ENCODE data around the gene KCNJ12. TPM values are rescaled to one million over a fixed set of nuclear protein-coding genes. Genes with fewer than 3 reads are reported as not detected.
"Not testable (repeated sequence)": the region's sequence is repeated elsewhere in the genome, so short reads cannot be mapped to it uniquely, and the experiment has no call there.

KCNJ12 gene
- polyA plus RNA-seq, 2 of the 4 experiments (the other 2 are of a cell fraction) = 0.34 to 0.44 TPM

- H3K4me2 ChIP-seq; ATAC-seq; DNase-seq (ENCODE audit: low read depth in 1 of 2, low spot score in 1 of 2); FAIRE-seq; H3K27ac ChIP-seq; H3K4me1 ChIP-seq; H3K9me3 ChIP-seq; H3K4me3 ChIP-seq; POLR2A ChIA-PET: not testable (repeated sequence)
- CTCF ChIA-PET = interaction anchor here (1.2 kb wide), 1 partner anchor 141 kb away, joined by 4 read pairs; no protein-coding TSS in a partner anchor
- 49% methylated on average over 11 of the region's 11 CpGs for WGBS (ENCODE audit: missing lambda C conversion rate)
Measured at GRCh38 chr17:21420503-21421090, 44.4 kb downstream of the KCNJ12 start.

GRCh38 chr17:21421421-21422310 is 45.5 kb downstream of the KCNJ12 start:
- H3K4me3 ChIP-seq; H3K4me2 ChIP-seq; DNase-seq (ENCODE audit: low read depth in 1 of 2, low spot score in 1 of 2); ATAC-seq; POLR2A ChIA-PET; H3K9me3 ChIP-seq; FAIRE-seq; H3K27ac ChIP-seq; H3K4me1 ChIP-seq: not testable (repeated sequence)
- WGBS (ENCODE audit: missing lambda C conversion rate) = 61% methylated on average over 15 of the region's 20 CpGs
- CTCF ChIA-PET = interaction anchor here (1.3 kb wide), 1 partner anchor 142 kb away, joined by 3 read pairs; no protein-coding TSS in a partner anchor

GRCh38 chr17:21422311-21423189 is 46.4 kb downstream of the KCNJ12 start:
- H3K27ac ChIP-seq; POLR2A ChIA-PET; H3K4me2 ChIP-seq; ATAC-seq; FAIRE-seq; H3K9me3 ChIP-seq; H3K4me1 ChIP-seq; DNase-seq (ENCODE audit: low read depth in 1 of 2, low spot score in 1 of 2); H3K4me3 ChIP-seq: not testable (repeated sequence)
- CTCF ChIA-PET = interaction anchor here (1.3 kb wide), 1 partner anchor 143 kb away, joined by 3 read pairs; no protein-coding TSS in a partner anchor
- WGBS (ENCODE audit: missing lambda C conversion rate) = 74% methylated on average over 10 of the region's 14 CpGs

GRCh38 chr17:21423190-21423493 is 47.0 kb downstream of the KCNJ12 start:
- DNase-seq (ENCODE audit: low read depth in 1 of 2, low spot score in 1 of 2); H3K4me2 ChIP-seq; H3K4me3 ChIP-seq; H3K27ac ChIP-seq; H3K4me1 ChIP-seq; FAIRE-seq; POLR2A ChIA-PET; ATAC-seq; CTCF ChIA-PET; H3K9me3 ChIP-seq: not testable (repeated sequence)
- WGBS (ENCODE audit: missing lambda C conversion rate) = 82% methylated on average over 9 of the region's 9 CpGs

GRCh38 chr17:21424697-21425096 is 48.5 kb downstream of the KCNJ12 start:
- ATAC-seq; FAIRE-seq; H3K9me3 ChIP-seq; H3K4me1 ChIP-seq; H3K27ac ChIP-seq; CTCF ChIA-PET; DNase-seq (ENCODE audit: low read depth in 1 of 2, low spot score in 1 of 2); POLR2A ChIA-PET; H3K4me3 ChIP-seq; H3K4me2 ChIP-seq: not testable (repeated sequence)
- 80% methylated on average over 7 of the region's 7 CpGs for WGBS (ENCODE audit: missing lambda C conversion rate)

- no peak overlapping the region for H3K27ac ChIP-seq
- H3K4me3 ChIP-seq = no peak overlapping the region
- ChIA-PET CTCF (no interaction called here), POLR2A (no interaction called here)
- no peaks in the 10 kb centered on the region for H3K9me3 ChIP-seq
- 62% methylated on average over 10 of the region's 10 CpGs for WGBS (ENCODE audit: missing lambda C conversion rate)
- no peak for FAIRE-seq
- TF ChIP-seq CHD2 (IDR thresholded peaks at IDR 0.05; ENCODE audit: low read length, partially characterized antibody) = no peak
- TF ChIP-seq POLR2A (IDR thresholded peaks at IDR 0.05; ENCODE audit: low read length) = no peak
- no peak for TF ChIP-seq EHMT2 (IDR thresholded peaks at IDR 0.05; ENCODE audit: low read depth)
- no peak for TF ChIP-seq GATA3 (IDR thresholded peaks at IDR 0.05; ENCODE audit: borderline replicate concordance)
- TF ChIP-seq JUNB (IDR thresholded peaks at IDR 0.05) = no peak
- no peak for TF ChIP-seq PBX3 (IDR thresholded peaks at IDR 0.05)
- no peak for TF ChIP-seq HOXB13 (CRISPR knock-in tag; IDR thresholded peaks at IDR 0.05; ENCODE audit: low read depth)
- H3K4me2 ChIP-seq = no peak overlapping the region
- no peak for DNase-seq (ENCODE audit: low read depth in 1 of 2, low spot score in 1 of 2)
- ATAC-seq = no peak
- no peaks in the 10 kb centered on the region for H3K4me1 ChIP-seq
Measured at GRCh38 chr17:21425321-21425720, 49.2 kb downstream of the KCNJ12 start.

All from A549 (cell line).